Tibial nerve (tissue), 4 donors: ENCODE measurements around the gene MEGF6.

Experiments
- CTCF ChIP-seq, 5 experiments: fragments of 200-600 bp in 3 of 5; fragments of 450-650 bp in 2 of 5; sonication (generic) in 3 of 5; IDR thresholded peaks; one replicate each; pipeline ENCODE4 v1.5.1; 2016 to 2019; ENCODE audit warnings: antibody characterized with exemption in 5 of 5, mild to moderate bottlenecking in 3 of 5, moderate library complexity in 2 of 5
- EP300 ChIP-seq, 2 donors: sonication (generic); formaldehyde crosslinking; IDR thresholded peaks; one replicate each; pipeline ENCODE4 v1.6.1; 2017; ENCODE audit warnings: antibody characterized with exemption in 2 of 2, mild to moderate bottlenecking in 1 of 2
- POLR2A ChIP-seq, 2 donors: fragments of 450-650 bp; IDR thresholded peaks; one replicate each; pipeline ENCODE4 v1.6.1; 2017; ENCODE audit warnings: antibody characterized with exemption in 2 of 2, mild to moderate bottlenecking in 2 of 2, moderate library complexity in 2 of 2

GRCh38 chr1:3604997-3605823 is 6.1 kb downstream of the MEGF6 start:
- no peak for TF ChIP-seq CTCF (IDR thresholded peaks at IDR 0.05)
- no peak for TF ChIP-seq POLR2A (IDR thresholded peaks at IDR 0.05)
- no peak for TF ChIP-seq EP300 (IDR thresholded peaks at IDR 0.05)
